IMR-90 (cell line): ENCODE data around the gene IGF1R. TPM values are rescaled to one million over a fixed set of nuclear protein-coding genes. Genes with fewer than 3 reads are reported as not detected.

ENCODE experiments used
- ATAC-seq: fragments of 200-7000 bp; cut with Tn5 transposase; 2 replicates; pipeline ENCODE4 v1.9.1; 2020; ENCODE audit warnings: low read depth, mild to moderate bottlenecking, moderate library complexity
- BruUV-seq: library from RNA; stranded (reverse); fragments of 400-500 nt; replicated peaks from 2 replicates; lab custom pipeline; 2021; lab: Mats Ljungman, UMichigan
- CTCF ChIA-PET: fragments of 300-600 bp; formaldehyde crosslinking; extraction: SDS; loops from one replicate; lab custom pipeline; 2021; ENCODE audit warnings: antibody characterized with exemption; lab: Yijun Ruan, JAX
- POLR2A ChIA-PET: fragments of 300-600 bp; sonication (Branson Sonifier 250); formaldehyde crosslinking; loops from one replicate; lab custom pipeline; 2022; ENCODE audit warnings: antibody characterized with exemption; ENCODE audit not compliant: unreplicated experiment; lab: Charles Lee
- DNase-seq: peaks from one replicate; pipeline ENCODE4 v3.0.0; 2013
- H2AFZ ChIP-seq: replicated peaks from 2 replicates; pipeline ENCODE3; 2013; ENCODE audit warnings: low read length, mild to moderate bottlenecking; ENCODE audit not compliant: poor library complexity
- H2AK5ac ChIP-seq: 2 replicates; pipeline ENCODE4 v1.6.1; 2013; ENCODE audit warnings: low read depth, low read length, inconsistent platforms
- H2AK9ac ChIP-seq: replicated peaks from 2 replicates; pipeline ENCODE3; 2013; ENCODE audit warnings: mild to moderate bottlenecking, low read depth, low read length, moderate library complexity; ENCODE audit not compliant: poor library complexity
- H2BK120ac ChIP-seq: 2 replicates; pipeline ENCODE4 v1.6.1; 2013; ENCODE audit warnings: low read depth, low read length, inconsistent platforms
- H2BK15ac ChIP-seq: 3 replicates; pipeline ENCODE4 v1.6.1; 2013; ENCODE audit warnings: low read depth, low read length, inconsistent platforms
- H2BK20ac ChIP-seq: 2 replicates; pipeline ENCODE4 v1.6.1; 2013; ENCODE audit warnings: low read depth, mild to moderate bottlenecking, inconsistent platforms, low read length, moderate library complexity
- H2BK5ac ChIP-seq: 2 replicates; pipeline ENCODE4 v1.6.1; 2013; ENCODE audit warnings: mild to moderate bottlenecking, low read depth, low read length, inconsistent platforms; ENCODE audit not compliant: poor library complexity, severe bottlenecking
- H3K14ac ChIP-seq: replicated peaks from 2 replicates; pipeline ENCODE4 v1.6.1; 2013; ENCODE audit warnings: low read depth, low read length, inconsistent platforms
- H3K18ac ChIP-seq: 2 replicates; pipeline ENCODE4 v1.6.1; 2013; ENCODE audit warnings: low read depth, low read length, control low read depth
- H3K23ac ChIP-seq: 2 replicates; pipeline ENCODE4 v1.6.1; 2013; ENCODE audit warnings: low read depth, low read length, inconsistent platforms
- H3K27ac ChIP-seq: 2 replicates; pipeline ENCODE4 v1.5.1; 2013; ENCODE audit warnings: mild to moderate bottlenecking, control low read depth, low read length; ENCODE audit not compliant: insufficient read depth
- H3K27me3 ChIP-seq: 2 replicates; pipeline ENCODE4 v1.6.1; 2013; ENCODE audit warnings: low read length; ENCODE audit not compliant: control insufficient read depth, insufficient read depth
- H3K36me3 ChIP-seq: 2 replicates; pipeline ENCODE4 v1.6.1; 2013; ENCODE audit warnings: low read length, mixed read lengths; ENCODE audit not compliant: control insufficient read depth, insufficient read depth
- H3K4ac ChIP-seq: 2 replicates; pipeline ENCODE4 v1.6.1; 2013; ENCODE audit warnings: low read depth, low read length, inconsistent platforms
- H3K4me1 ChIP-seq: 2 replicates; pipeline ENCODE4 v1.6.1; 2013; ENCODE audit warnings: low read length, mixed read lengths; ENCODE audit not compliant: control insufficient read depth, insufficient read depth
- H3K4me2 ChIP-seq: 2 replicates; pipeline ENCODE4 v1.6.1; 2013; ENCODE audit warnings: low read depth, mild to moderate bottlenecking, control low read depth, low read length, moderate library complexity
- H3K4me3 ChIP-seq: 2 replicates; pipeline ENCODE4 v1.5.1; 2013; ENCODE audit warnings: low read depth, mild to moderate bottlenecking, control low read depth, low read length, moderate library complexity; ENCODE audit not compliant: insufficient read depth
- H3K56ac ChIP-seq: 2 replicates; pipeline ENCODE4 v1.6.1; 2013; ENCODE audit warnings: low read length, inconsistent platforms; ENCODE audit not compliant: insufficient read depth; ENCODE audit errors: extremely low read depth
- H3K79me1 ChIP-seq, 2 experiments: 2 replicates each; pipeline ENCODE4 v1.6.1; 2013; ENCODE audit warnings: low read length in 2 of 2, inconsistent platforms in 1 of 2, low read depth in 1 of 2
- H3K9ac ChIP-seq: 2 replicates; pipeline ENCODE4 v1.6.1; 2013; ENCODE audit warnings: low read depth, low read length, control low read depth
- H3K9me1 ChIP-seq: 2 replicates; pipeline ENCODE4 v1.6.1; 2013; ENCODE audit warnings: low read length, inconsistent platforms; ENCODE audit not compliant: insufficient read depth
- H3K9me3 ChIP-seq: 2 replicates; pipeline ENCODE4 v1.6.1; 2013; ENCODE audit warnings: low read length; ENCODE audit not compliant: control insufficient read depth, insufficient read depth
- H4K20me1 ChIP-seq: 2 replicates; pipeline ENCODE4 v1.6.1; 2013; ENCODE audit warnings: low read length, inconsistent platforms; ENCODE audit not compliant: insufficient read depth
- H4K5ac ChIP-seq: 2 replicates; pipeline ENCODE4 v1.6.1; 2013; ENCODE audit warnings: mild to moderate bottlenecking, low read depth, low read length, control low read depth
- H4K8ac ChIP-seq, 2 experiments: 2 replicates each; pipeline ENCODE4 v1.6.1; 2013; ENCODE audit warnings: low read depth in 2 of 2, low read length in 2 of 2, control low read depth in 1 of 2, inconsistent platforms in 1 of 2
- H4K91ac ChIP-seq: 2 replicates; pipeline ENCODE4 v1.6.1; 2013; ENCODE audit warnings: low read depth, low read length, inconsistent platforms; ENCODE audit not compliant: insufficient read depth
- BHLHE40 ChIP-seq: fragments of 150-350 bp; IDR thresholded peaks from 2 replicates; pipeline ENCODE4 v1.6.1; 2016; ENCODE audit warnings: mild to moderate bottlenecking, low read depth, low read length
- CEBPB ChIP-seq: IDR thresholded peaks from 2 replicates; pipeline ENCODE4 v1.6.1; 2012; ENCODE audit warnings: low read depth, low read length, improper control_type of control experiment
- FOS ChIP-seq: fragments of 150-350 bp; IDR thresholded peaks from 2 replicates; pipeline ENCODE4 v1.6.1; 2016; ENCODE audit warnings: low read depth, low read length
- MAZ ChIP-seq: IDR thresholded peaks from 2 replicates; pipeline ENCODE4 v1.6.1; 2012; ENCODE audit warnings: low read depth, mild to moderate bottlenecking, low read length, improper control_type of control experiment, moderate library complexity, borderline replicate concordance
- NFE2L2 ChIP-seq: fragments of 150-350 bp; IDR thresholded peaks from 2 replicates; pipeline ENCODE4 v1.6.1; 2016; ENCODE audit warnings: low read depth, mild to moderate bottlenecking, low read length
- RAD21 ChIP-seq: IDR thresholded peaks from 2 replicates; pipeline ENCODE4 v1.6.1; 2012; ENCODE audit warnings: low read length, improper control_type of control experiment
- RCOR1 ChIP-seq: IDR thresholded peaks from 2 replicates; pipeline ENCODE4 v1.6.1; 2012; ENCODE audit warnings: mild to moderate bottlenecking, low read length, improper control_type of control experiment; ENCODE audit not compliant: insufficient replicate concordance
- RFX5 ChIP-seq: IDR thresholded peaks from 2 replicates; pipeline ENCODE4 v1.8.0; 2012; ENCODE audit warnings: low read depth, mild to moderate bottlenecking, low read length, moderate library complexity
- dilution Hi-C: fragments of 300-500 bp; cut with HindIII; formaldehyde crosslinking; loops from one replicate; pipeline ENCODE4 v1.14.3; 2018; ENCODE audit warnings: low sequenced_read_pairs; ENCODE audit not compliant: unreplicated experiment
- in situ Hi-C: fragments of 300-500 bp; cut with MboI; formaldehyde crosslinking; loops from 3 replicates; pipeline ENCODE4 v1.14.3; 2019; ENCODE audit warnings: low sequenced_read_pairs, inconsistent platforms, mixed read lengths
- intact Hi-C: fragments of 100-400 bp; cut with micrococcal nuclease; formaldehyde crosslinking; loops from 2 replicates; pipeline ENCODE4 v1.10.0; 2022
- polyA plus RNA-seq, 3 experiments: library from polyadenylated mRNA; depleted of rRNA; stranded (reverse); fragments of >200 nt; gene quantifications; 2 replicates each; pipeline ENCODE4 v1.2.3, GENCODE V29; 2012; ENCODE audit warnings: low replicate concordance in 1 of 3
- total RNA-seq: library from RNA; depleted of rRNA; stranded (reverse); fragments of >200 nt; gene quantifications from 2 replicates; pipeline ENCODE4 v1.2.3, GENCODE V29; 2012
- TF ChIP-seq, protein P1 (sequence below): fragments of 150-350 bp; IDR thresholded peaks from 2 replicates; pipeline ENCODE4 v1.6.1; 2017; ENCODE audit warnings: mild to moderate bottlenecking, antibody characterized with exemption, low read length, low read depth
- TF ChIP-seq, protein P2 (sequence below): fragments of 150-350 bp; IDR thresholded peaks from 2 replicates; pipeline ENCODE4 v1.6.1; 2016; ENCODE audit warnings: low read depth, mild to moderate bottlenecking, low read length, moderate library complexity, borderline replicate concordance
- TF ChIP-seq, protein P3 (sequence below): conservative IDR thresholded peaks from 2 replicates; pipeline ENCODE4 v1.5.1; 2012; ENCODE audit warnings: mild to moderate bottlenecking, low read depth, low read length, improper control_type of control experiment

Gene IGF1R
- total and polyA plus RNA-seq, 2 of the 4 experiments (the other 2 are of a cell fraction) = 24.0 to 24.9 TPM

- Histone ChIP-seq H3K27me3 (no peaks in the 10 kb centered on the region), H3K56ac (no peak overlapping the region), H3K18ac (no peak overlapping the region), H3K9ac (no peak overlapping the region), H2BK20ac (no peak overlapping the region), H3K4me2 (no peak overlapping the region), H3K4ac (no peak overlapping the region), H2BK120ac (no peak overlapping the region), H2AK9ac (no peak overlapping the region), H3K4me3 (no peak overlapping the region), H3K79me1 (peaks cover 48 to 85% of the 10 kb centered on the region in 2 experiments), H3K4me1 (peaks cover 10% of the 10 kb centered on the region), H4K5ac (no peak overlapping the region), H3K9me1 (peaks cover 28% of the 10 kb centered on the region), H2AK5ac (no peak overlapping the region), H2BK15ac (no peak overlapping the region), H3K9me3 (no peaks in the 10 kb centered on the region), H2AFZ (no peak overlapping the region), H3K27ac (no peak overlapping the region), H3K36me3 (no peaks in the 10 kb centered on the region), H4K8ac (no peak overlapping the region), H3K14ac (no peak overlapping the region), H2BK5ac (no peak overlapping the region), H3K23ac (no peak overlapping the region), H4K20me1 (peaks cover 77% of the 10 kb centered on the region), H4K91ac (no peak overlapping the region)
- intact Hi-C loops (no loop called here), in situ Hi-C loops (loop anchor here (25.0 kb wide), 1 partner anchor 120 kb away; no protein-coding TSS in a partner anchor), dilution Hi-C loops (no loop called here)
- ATAC-seq (no peak), DNase-seq (no peak)
- BruUV-seq = no TSS peak
- ChIA-PET CTCF (interaction anchor here (0.7 to 1.0 kb wide), 2 partner anchors 59 to 112 kb away, joined by 3 read pairs; no protein-coding TSS in a partner anchor), POLR2A (interaction anchor here (0.6 kb wide), 1 partner anchor 55 kb away, joined by 3 read pairs; no protein-coding TSS in a partner anchor)
- TF ChIP-seq, protein P1, sequence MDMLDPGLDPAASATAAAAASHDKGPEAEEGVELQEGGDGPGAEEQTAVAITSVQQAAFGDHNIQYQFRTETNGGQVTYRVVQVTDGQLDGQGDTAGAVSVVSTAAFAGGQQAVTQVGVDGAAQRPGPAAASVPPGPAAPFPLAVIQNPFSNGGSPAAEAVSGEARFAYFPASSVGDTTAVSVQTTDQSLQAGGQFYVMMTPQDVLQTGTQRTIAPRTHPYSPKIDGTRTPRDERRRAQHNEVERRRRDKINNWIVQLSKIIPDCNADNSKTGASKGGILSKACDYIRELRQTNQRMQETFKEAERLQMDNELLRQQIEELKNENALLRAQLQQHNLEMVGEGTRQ = no peak
- TF ChIP-seq RCOR1 (no peak), CEBPB (no peak), FOS (no peak), NFE2L2 (no peak), MAZ (no peak), RAD21 (no peak), RFX5 (no peak), BHLHE40 (no peak)
- TF ChIP-seq, protein P2, sequence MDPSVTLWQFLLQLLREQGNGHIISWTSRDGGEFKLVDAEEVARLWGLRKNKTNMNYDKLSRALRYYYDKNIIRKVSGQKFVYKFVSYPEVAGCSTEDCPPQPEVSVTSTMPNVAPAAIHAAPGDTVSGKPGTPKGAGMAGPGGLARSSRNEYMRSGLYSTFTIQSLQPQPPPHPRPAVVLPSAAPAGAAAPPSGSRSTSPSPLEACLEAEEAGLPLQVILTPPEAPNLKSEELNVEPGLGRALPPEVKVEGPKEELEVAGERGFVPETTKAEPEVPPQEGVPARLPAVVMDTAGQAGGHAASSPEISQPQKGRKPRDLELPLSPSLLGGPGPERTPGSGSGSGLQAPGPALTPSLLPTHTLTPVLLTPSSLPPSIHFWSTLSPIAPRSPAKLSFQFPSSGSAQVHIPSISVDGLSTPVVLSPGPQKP = no peak
- TF ChIP-seq, protein P3, sequence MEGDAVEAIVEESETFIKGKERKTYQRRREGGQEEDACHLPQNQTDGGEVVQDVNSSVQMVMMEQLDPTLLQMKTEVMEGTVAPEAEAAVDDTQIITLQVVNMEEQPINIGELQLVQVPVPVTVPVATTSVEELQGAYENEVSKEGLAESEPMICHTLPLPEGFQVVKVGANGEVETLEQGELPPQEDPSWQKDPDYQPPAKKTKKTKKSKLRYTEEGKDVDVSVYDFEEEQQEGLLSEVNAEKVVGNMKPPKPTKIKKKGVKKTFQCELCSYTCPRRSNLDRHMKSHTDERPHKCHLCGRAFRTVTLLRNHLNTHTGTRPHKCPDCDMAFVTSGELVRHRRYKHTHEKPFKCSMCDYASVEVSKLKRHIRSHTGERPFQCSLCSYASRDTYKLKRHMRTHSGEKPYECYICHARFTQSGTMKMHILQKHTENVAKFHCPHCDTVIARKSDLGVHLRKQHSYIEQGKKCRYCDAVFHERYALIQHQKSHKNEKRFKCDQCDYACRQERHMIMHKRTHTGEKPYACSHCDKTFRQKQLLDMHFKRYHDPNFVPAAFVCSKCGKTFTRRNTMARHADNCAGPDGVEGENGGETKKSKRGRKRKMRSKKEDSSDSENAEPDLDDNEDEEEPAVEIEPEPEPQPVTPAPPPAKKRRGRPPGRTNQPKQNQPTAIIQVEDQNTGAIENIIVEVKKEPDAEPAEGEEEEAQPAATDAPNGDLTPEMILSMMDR = no peak
Measured at GRCh38 chr15:98792117-98792516, 143.8 kb downstream of the IGF1R start.
